ENCODE results near the gene AMPD3. TPM values are rescaled to one million over a fixed set of nuclear protein-coding genes. Genes with fewer than 3 reads are reported as not detected.

AMPD3 gene
- polyA plus RNA-seq, 1 donor from 2014 or later = not detected

GRCh38 chr11:10409207-10409661 is 45.8 kb upstream of the AMPD3 start:
- no peak overlapping the region for H3K4me3 ChIP-seq (ENCODE audit: low read length)
- H3F3A ChIP-seq (ENCODE audit: insufficient read depth, low read length, poor library complexity, severe bottlenecking) = no peaks in the 10 kb centered on the region
- no peak overlapping the region for H3K27ac ChIP-seq (ENCODE audit: low read length)
- H3K27me3 ChIP-seq (ENCODE audit: insufficient read depth, low read depth, low read length) = no peaks in the 10 kb centered on the region
- no peak overlapping the region for H3K9ac ChIP-seq (ENCODE audit: low read length)
- no peaks in the 10 kb centered on the region for H3K79me2 ChIP-seq (replicated peaks; ENCODE audit: insufficient read depth, low read length)
- no peak overlapping the region for H2AFZ ChIP-seq (ENCODE audit: low read depth, low read length)
- H3K4me2 ChIP-seq (ENCODE audit: low read length) = no peak overlapping the region
- TF ChIP-seq, protein P1, sequence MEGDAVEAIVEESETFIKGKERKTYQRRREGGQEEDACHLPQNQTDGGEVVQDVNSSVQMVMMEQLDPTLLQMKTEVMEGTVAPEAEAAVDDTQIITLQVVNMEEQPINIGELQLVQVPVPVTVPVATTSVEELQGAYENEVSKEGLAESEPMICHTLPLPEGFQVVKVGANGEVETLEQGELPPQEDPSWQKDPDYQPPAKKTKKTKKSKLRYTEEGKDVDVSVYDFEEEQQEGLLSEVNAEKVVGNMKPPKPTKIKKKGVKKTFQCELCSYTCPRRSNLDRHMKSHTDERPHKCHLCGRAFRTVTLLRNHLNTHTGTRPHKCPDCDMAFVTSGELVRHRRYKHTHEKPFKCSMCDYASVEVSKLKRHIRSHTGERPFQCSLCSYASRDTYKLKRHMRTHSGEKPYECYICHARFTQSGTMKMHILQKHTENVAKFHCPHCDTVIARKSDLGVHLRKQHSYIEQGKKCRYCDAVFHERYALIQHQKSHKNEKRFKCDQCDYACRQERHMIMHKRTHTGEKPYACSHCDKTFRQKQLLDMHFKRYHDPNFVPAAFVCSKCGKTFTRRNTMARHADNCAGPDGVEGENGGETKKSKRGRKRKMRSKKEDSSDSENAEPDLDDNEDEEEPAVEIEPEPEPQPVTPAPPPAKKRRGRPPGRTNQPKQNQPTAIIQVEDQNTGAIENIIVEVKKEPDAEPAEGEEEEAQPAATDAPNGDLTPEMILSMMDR (IDR thresholded peaks at IDR 0.05; ENCODE audit: poor library complexity, severe bottlenecking) = no peak
- TF ChIP-seq MXI1 (conservative IDR thresholded peaks at IDR 0.05; ENCODE audit: poor library complexity, severe bottlenecking) (no peak), SMC3 (conservative IDR thresholded peaks at IDR 0.05; ENCODE audit: poor library complexity) (no peak), RAD21 (conservative IDR thresholded peaks at IDR 0.05) (no peak), POLR2AphosphoS5 (IDR thresholded peaks at IDR 0.05) (no peak)
- no peaks in the 10 kb centered on the region for H3K9me2 ChIP-seq (ENCODE audit: insufficient read depth, low read length)
- no peaks in the 10 kb centered on the region for H3K9me3 ChIP-seq (ENCODE audit: low read length)
- H3K36me3 ChIP-seq (ENCODE audit: insufficient read depth, low read length) = no peaks in the 10 kb centered on the region
- no peaks in the 10 kb centered on the region for H4K20me1 ChIP-seq (ENCODE audit: insufficient read depth)

- Histone ChIP-seq H3K36me3 (ENCODE audit: insufficient read depth, low read length) (no peaks in the 10 kb centered on the region), H3K27me3 (ENCODE audit: insufficient read depth, low read depth, low read length) (no peaks in the 10 kb centered on the region), H3K79me2 (replicated peaks; ENCODE audit: insufficient read depth, low read length) (no peaks in the 10 kb centered on the region), H3K9me2 (ENCODE audit: insufficient read depth, low read length) (no peaks in the 10 kb centered on the region), H3K9ac (ENCODE audit: low read length) (no peak overlapping the region), H3K4me2 (ENCODE audit: low read length) (no peak overlapping the region), H3F3A (ENCODE audit: insufficient read depth, low read length, poor library complexity, severe bottlenecking) (no peaks in the 10 kb centered on the region), H3K4me3 (ENCODE audit: low read length) (no peak overlapping the region), H4K20me1 (ENCODE audit: insufficient read depth) (no peaks in the 10 kb centered on the region), H2AFZ (ENCODE audit: low read depth, low read length) (no peak overlapping the region), H3K27ac (ENCODE audit: low read length) (no peak overlapping the region), H3K9me3 (ENCODE audit: low read length) (no peaks in the 10 kb centered on the region)
- TF ChIP-seq EZH2 (IDR thresholded peaks at IDR 0.05; ENCODE audit: borderline replicate concordance, insufficient read depth, low read length, poor library complexity, severe bottlenecking) = no peak
These were observed 44.8 kb upstream of the AMPD3 start for GRCh38 chr11:10410106-10410843.

- H3K9me2 ChIP-seq (ENCODE audit: insufficient read depth, low read length) = no peaks in the 10 kb centered on the region
- no peaks in the 10 kb centered on the region for H3K79me2 ChIP-seq (replicated peaks; ENCODE audit: insufficient read depth, low read length)
- no peaks in the 10 kb centered on the region for H3K27me3 ChIP-seq (ENCODE audit: insufficient read depth, low read depth, low read length)
- H3K4me3 ChIP-seq (ENCODE audit: low read length) = no peak overlapping the region
- H3K9me3 ChIP-seq (ENCODE audit: low read length) = no peaks in the 10 kb centered on the region
- no peaks in the 10 kb centered on the region for H4K20me1 ChIP-seq (ENCODE audit: insufficient read depth)
- no peaks in the 10 kb centered on the region for H3F3A ChIP-seq (ENCODE audit: insufficient read depth, low read length, poor library complexity, severe bottlenecking)
- H3K36me3 ChIP-seq (ENCODE audit: insufficient read depth, low read length) = no peaks in the 10 kb centered on the region
- TF ChIP-seq TAF1 (IDR thresholded peaks at IDR 0.05; ENCODE audit: low read depth) (no peak), POLR2AphosphoS5 (IDR thresholded peaks at IDR 0.05) (no peak), REST (IDR thresholded peaks at IDR 0.05; ENCODE audit: borderline replicate concordance) (no peak)
- TF ChIP-seq, protein P1 (IDR thresholded peaks at IDR 0.05; ENCODE audit: poor library complexity, severe bottlenecking) = no peak
- no peak overlapping the region for H2AFZ ChIP-seq (ENCODE audit: low read depth, low read length)
- H3K4me2 ChIP-seq (ENCODE audit: low read length) = no peak overlapping the region
- no peak overlapping the region for H3K27ac ChIP-seq (ENCODE audit: low read length)
- H3K9ac ChIP-seq (ENCODE audit: low read length) = no peak overlapping the region
These were observed 44.2 kb upstream of the AMPD3 start for GRCh38 chr11:10410844-10411200.

Measured in neural cell (in vitro differentiated cells).